Tibial nerve (tissue), 4 donors: ENCODE data around the gene SHC4. TPM values are rescaled to one million over a fixed set of nuclear protein-coding genes. Genes with fewer than 3 reads are reported as not detected.

Source experiments
- DNase-seq, 2 donors: peaks; one replicate each; pipeline ENCODE4 v3.0.0-alpha.2; 2019; ENCODE audit warnings: low spot score in 2 of 2
- H3K27ac ChIP-seq, 4 donors: fragments of 200-600 bp; sonication (generic) in 3 of 4; one replicate each; pipeline ENCODE4 v1.5.1; 2017 to 2019; ENCODE audit warnings: mild to moderate bottlenecking in 1 of 4
- H3K27me3 ChIP-seq, 2 donors: fragments of 200-600 bp; sonication (generic) in 1 of 2; one replicate each; pipeline versions ENCODE4 v1.5.1 to v1.6.0; 2017 to 2019
- H3K36me3 ChIP-seq, 3 donors: fragments of 200-600 bp; sonication (generic); one replicate each; pipeline ENCODE4 v1.5.1; 2018 to 2019
- H3K4me1 ChIP-seq, 4 donors: fragments of 200-600 bp; sonication (generic) in 3 of 4; one replicate each; pipeline ENCODE4 v1.5.1; 2017 to 2019
- H3K4me3 ChIP-seq, 4 donors: fragments of 200-600 bp; sonication (generic) in 3 of 4; one replicate each; pipeline ENCODE4 v1.5.1; 2017 to 2019; ENCODE audit warnings: mild to moderate bottlenecking in 1 of 4, moderate library complexity in 1 of 4
- H3K9me3 ChIP-seq, 4 donors: fragments of 200-600 bp; sonication (generic) in 3 of 4; one replicate each; pipeline ENCODE4 v1.5.1; 2017 to 2019
- EP300 ChIP-seq, 2 donors: sonication (generic); formaldehyde crosslinking; IDR thresholded peaks; one replicate each; pipeline ENCODE4 v1.6.1; 2017; ENCODE audit warnings: antibody characterized with exemption in 2 of 2, mild to moderate bottlenecking in 1 of 2
- POLR2A ChIP-seq, 2 donors: fragments of 450-650 bp; IDR thresholded peaks; one replicate each; pipeline ENCODE4 v1.6.1; 2017; ENCODE audit warnings: antibody characterized with exemption in 2 of 2, mild to moderate bottlenecking in 2 of 2, moderate library complexity in 2 of 2
- WGBS, 2 donors: methylation state at CpG; one replicate each; pipeline ENCODE4 v1.1.5; 2018; 5-methylcytosine and 5-hydroxymethylcytosine counted together
- total RNA-seq, 4 donors: library from RNA; depleted of rRNA; stranded (reverse); fragments of >200 nt; gene quantifications; one replicate each; pipeline ENCODE4 v1.1.0, GENCODE V29; 2016
- TF ChIP-seq, protein P1 (sequence below), 5 experiments: fragments of 200-600 bp in 3 of 5; fragments of 450-650 bp in 2 of 5; sonication (generic) in 3 of 5; IDR thresholded peaks; one replicate each; pipeline ENCODE4 v1.5.1; 2016 to 2019; ENCODE audit warnings: antibody characterized with exemption in 5 of 5, mild to moderate bottlenecking in 3 of 5, moderate library complexity in 2 of 5

The SHC4 gene
- total RNA-seq, 4 donors from 2014 or later, result 36.9 to 71.7 (median 47.5) TPM

DNA sequence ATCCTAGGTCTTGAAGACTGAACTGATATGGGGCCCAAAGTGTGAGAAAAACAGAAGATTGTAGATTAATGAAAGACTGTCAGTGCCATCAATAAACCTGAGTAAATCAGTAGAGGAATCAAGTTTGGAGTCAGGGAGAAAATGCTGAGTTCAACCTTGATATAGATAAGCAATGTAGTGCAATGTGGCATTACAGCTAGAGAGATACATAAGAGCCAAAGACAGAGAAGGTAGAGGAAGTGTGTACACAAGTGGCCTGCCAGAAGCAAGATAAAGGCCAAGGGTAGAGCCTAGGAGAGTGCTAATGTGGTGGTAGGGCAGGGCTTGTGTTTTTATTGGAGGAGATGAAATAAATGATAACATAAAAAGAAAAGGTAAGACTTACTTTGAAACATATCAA is 111.8 kb downstream of the SHC4 start:
- Histone ChIP-seq H3K4me1 (peaks cover 0 to 19% (median 7%) of the 10 kb centered on the region in 4 donors), H3K27me3 (no peaks in the 10 kb centered on the region), H3K27ac (no peak overlapping the region), H3K36me3 (peaks cover 0 to 44% (median 0%) of the 10 kb centered on the region in 3 donors), H3K9me3 (no peaks in the 10 kb centered on the region), H3K4me3 (no peak overlapping the region)
- no peak for DNase-seq
- TF ChIP-seq, protein P1, sequence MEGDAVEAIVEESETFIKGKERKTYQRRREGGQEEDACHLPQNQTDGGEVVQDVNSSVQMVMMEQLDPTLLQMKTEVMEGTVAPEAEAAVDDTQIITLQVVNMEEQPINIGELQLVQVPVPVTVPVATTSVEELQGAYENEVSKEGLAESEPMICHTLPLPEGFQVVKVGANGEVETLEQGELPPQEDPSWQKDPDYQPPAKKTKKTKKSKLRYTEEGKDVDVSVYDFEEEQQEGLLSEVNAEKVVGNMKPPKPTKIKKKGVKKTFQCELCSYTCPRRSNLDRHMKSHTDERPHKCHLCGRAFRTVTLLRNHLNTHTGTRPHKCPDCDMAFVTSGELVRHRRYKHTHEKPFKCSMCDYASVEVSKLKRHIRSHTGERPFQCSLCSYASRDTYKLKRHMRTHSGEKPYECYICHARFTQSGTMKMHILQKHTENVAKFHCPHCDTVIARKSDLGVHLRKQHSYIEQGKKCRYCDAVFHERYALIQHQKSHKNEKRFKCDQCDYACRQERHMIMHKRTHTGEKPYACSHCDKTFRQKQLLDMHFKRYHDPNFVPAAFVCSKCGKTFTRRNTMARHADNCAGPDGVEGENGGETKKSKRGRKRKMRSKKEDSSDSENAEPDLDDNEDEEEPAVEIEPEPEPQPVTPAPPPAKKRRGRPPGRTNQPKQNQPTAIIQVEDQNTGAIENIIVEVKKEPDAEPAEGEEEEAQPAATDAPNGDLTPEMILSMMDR (IDR thresholded peaks at IDR 0.05), result no peak
- no peak for TF ChIP-seq POLR2A (IDR thresholded peaks at IDR 0.05)
- TF ChIP-seq EP300 (IDR thresholded peaks at IDR 0.05), result no peak

DNA sequence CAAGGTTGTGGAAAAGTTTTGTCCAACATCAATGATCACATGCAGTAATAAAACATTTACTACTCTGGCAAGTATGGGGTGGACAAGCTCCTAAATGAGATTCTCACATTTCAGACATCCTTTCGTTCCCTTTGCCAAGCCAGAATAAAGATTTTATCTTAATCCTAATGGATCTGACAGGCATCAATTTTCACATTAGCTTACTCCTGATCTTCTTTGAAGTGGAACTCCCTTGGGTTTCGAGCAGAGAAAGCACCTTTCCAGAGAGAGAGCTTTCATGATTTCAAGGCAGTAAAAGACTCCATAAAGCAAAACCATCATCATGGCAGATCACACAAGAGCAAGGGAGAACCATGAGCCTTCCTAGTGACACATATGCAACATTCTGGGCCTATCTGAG is 113.1 kb downstream of the SHC4 start:
- 78 to 85% methylated on average over 2 of the region's 2 CpGs for WGBS, 2 donors
- DNase-seq, result no peak
- peaks cover 0 to 7% (median 3%) of the 10 kb centered on the region in 4 donors for H3K4me1 ChIP-seq
- H3K4me3 ChIP-seq, result no peak overlapping the region
- H3K27ac ChIP-seq, result no peak overlapping the region
- TF ChIP-seq POLR2A (IDR thresholded peaks at IDR 0.05) (no peak), EP300 (IDR thresholded peaks at IDR 0.05) (no peak)
- TF ChIP-seq, protein P1 (IDR thresholded peaks at IDR 0.05), result no peak
- H3K9me3 ChIP-seq, result no peaks in the 10 kb centered on the region
- no peaks in the 10 kb centered on the region for H3K27me3 ChIP-seq
- H3K36me3 ChIP-seq, result peaks cover 0 to 44% (median 0%) of the 10 kb centered on the region in 3 donors

DNA sequence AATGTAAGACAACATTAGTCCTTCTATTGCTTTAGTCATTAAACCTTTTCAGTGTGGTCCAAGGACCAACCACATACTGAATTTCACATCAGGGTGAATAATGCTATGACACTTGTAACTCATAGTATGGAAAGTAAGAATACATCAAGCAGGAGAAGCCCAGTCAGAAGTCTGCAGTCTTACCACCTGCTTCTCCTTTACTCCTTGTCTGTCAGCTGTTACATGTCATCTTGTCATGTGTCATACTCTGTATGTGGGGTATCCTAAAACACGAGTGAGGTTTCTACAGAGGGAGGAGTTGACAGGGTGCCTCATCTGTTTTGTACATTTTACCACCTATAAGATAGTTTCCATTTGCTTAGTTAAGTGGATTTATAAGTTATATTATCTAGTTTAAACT is 118.6 kb downstream of the SHC4 start:
- no peaks in the 10 kb centered on the region for H3K9me3 ChIP-seq
- DNase-seq, result no peak
- H3K4me3 ChIP-seq, result no peak overlapping the region

DNA sequence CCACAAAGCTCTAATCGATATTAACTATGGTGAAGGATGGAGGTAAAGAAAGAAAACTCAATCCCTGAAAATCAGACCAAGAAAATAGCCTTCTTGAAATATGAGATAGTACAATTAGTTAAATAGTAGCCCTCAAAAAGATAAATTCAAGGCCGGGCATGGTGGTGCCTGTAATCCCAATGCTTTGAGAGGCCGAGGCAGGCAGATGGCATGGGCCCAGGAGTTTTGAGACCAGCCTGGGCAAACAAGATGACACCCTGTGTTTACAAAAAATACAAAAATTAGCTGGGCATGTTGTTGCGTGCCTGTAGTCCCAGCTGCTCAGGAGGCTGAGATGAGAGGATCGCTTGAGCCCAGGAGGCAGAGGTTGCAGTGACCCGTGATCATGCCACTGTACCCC is 121.2 kb downstream of the SHC4 start:
- Histone ChIP-seq H3K4me3 (no peak overlapping the region), H3K9me3 (no peaks in the 10 kb centered on the region), H3K27me3 (no peaks in the 10 kb centered on the region), H3K4me1 (peaks cover 0 to 15% (median 0%) of the 10 kb centered on the region in 4 donors), H3K27ac (no peak overlapping the region), H3K36me3 (peaks cover 0 to 44% (median 0%) of the 10 kb centered on the region in 3 donors)
- no peak for DNase-seq
- 95 to 96% methylated on average over 6 of the region's 6 CpGs for WGBS, 2 donors
- TF ChIP-seq, protein P1 (IDR thresholded peaks at IDR 0.05), result no peak
- TF ChIP-seq POLR2A (IDR thresholded peaks at IDR 0.05), result no peak
- no peak for TF ChIP-seq EP300 (IDR thresholded peaks at IDR 0.05)

More for the DNA sequence above, 118.6 kb downstream of the SHC4 start:
- Histone ChIP-seq H3K36me3 (peaks cover 0 to 49% (median 0%) of the 10 kb centered on the region in 3 donors), H3K4me1 (peaks cover 0 to 9% (median 0%) of the 10 kb centered on the region in 4 donors), H3K27me3 (no peaks in the 10 kb centered on the region), H3K27ac (no peak overlapping the region)
- WGBS, 2 donors, result 80 to 89% methylated on average over 1 of the region's 1 CpG
- no peak for TF ChIP-seq POLR2A (IDR thresholded peaks at IDR 0.05)
- TF ChIP-seq, protein P1 (IDR thresholded peaks at IDR 0.05), result no peak

DNA sequence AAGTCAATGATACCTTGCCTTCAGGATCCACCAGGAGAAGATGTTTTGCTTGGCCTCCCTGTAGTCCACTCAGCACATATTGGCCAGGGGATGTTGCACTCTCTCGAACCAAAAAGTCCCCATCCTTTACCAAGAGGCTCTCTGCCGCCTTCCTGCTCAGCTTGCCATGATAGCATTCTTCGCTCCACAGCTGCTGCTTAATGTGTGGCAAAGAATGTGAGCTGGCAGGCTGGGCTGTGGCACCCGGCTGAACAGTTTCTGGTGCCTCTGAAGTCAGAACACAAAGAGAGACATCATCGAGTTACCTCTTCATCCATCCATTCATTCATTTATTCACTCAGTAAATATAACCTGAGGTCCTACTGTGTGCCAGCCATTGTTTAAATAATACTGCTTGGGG is 129.0 kb downstream of the SHC4 start:
- peaks cover 0 to 48% (median 0%) of the 10 kb centered on the region in 3 donors for H3K36me3 ChIP-seq
- TF ChIP-seq POLR2A (IDR thresholded peaks at IDR 0.05) (no peak), EP300 (IDR thresholded peaks at IDR 0.05) (no peak)
- TF ChIP-seq, protein P1 (IDR thresholded peaks at IDR 0.05), result no peak
- peaks cover 0 to 6% (median 0%) of the 10 kb centered on the region in 4 donors for H3K4me1 ChIP-seq
- H3K27me3 ChIP-seq, result no peaks in the 10 kb centered on the region
- WGBS, 2 donors, result 85 to 96% methylated on average over 5 of the region's 5 CpGs
- DNase-seq, result no peak
- no peak overlapping the region for H3K4me3 ChIP-seq
- H3K27ac ChIP-seq, result no peak overlapping the region
- peaks cover 0 to 16% (median 3%) of the 10 kb centered on the region in 4 donors for H3K9me3 ChIP-seq
